Ramos (cell line): Measurements from ENCODE around the gene CELF2.

Source experiments
- in situ Hi-C: fragments of 300-500 bp; cut with MboI; formaldehyde crosslinking; loops from one replicate; pipeline ENCODE4 v1.14.3; 2022; ENCODE audit warnings: low sequenced_read_pairs; ENCODE audit not compliant: unreplicated experiment

The CELF2 gene

GRCh38 chr10:11301571-11302111 lies 284.0 kb downstream of the CELF2 start:
- in situ Hi-C loops = no loop called here

GRCh38 chr10:11302181-11302580 lies 284.5 kb downstream of the CELF2 start:
- in situ Hi-C loops = no loop called here

- in situ Hi-C loops = no loop called here
Measured at GRCh38 chr10:11303361-11304170, 285.9 kb downstream of the CELF2 start.

DNA sequence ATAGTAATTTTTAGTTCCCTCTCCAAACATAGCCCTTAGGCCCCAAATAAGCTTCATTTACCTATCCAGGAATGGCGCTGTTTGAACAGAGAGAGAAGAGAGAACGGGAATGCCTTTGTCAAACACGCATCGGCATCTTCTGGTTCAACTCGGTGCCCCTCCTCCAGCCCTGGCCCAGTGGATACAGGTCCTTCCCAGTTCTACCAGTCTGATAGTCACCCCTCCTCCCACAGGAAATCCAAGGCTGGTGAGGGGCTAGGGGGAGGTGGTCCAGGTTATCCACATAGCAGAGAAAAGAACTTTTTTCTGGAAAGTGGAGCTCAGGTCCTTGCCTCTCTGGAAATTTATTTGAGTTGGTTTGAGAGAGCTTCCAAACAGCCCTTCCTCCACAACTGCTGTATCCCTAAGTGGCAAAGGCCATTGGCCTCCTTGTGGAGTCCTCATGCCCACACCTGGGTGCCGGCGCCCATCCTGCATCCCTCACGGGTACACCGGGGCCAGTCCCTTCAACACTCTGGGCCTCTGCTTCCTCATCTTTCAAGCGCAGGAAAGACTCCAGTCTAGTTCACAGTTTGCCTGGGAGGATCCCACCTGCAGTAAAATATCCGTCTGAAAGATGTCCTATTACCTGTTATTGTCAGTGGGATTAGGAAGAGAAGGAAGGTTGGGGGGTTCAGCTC lies 287.4 kb downstream of the CELF2 start:
- in situ Hi-C loops = no loop called here

GRCh38 chr10:11305825-11306593 lies 288.3 kb downstream of the CELF2 start:
- in situ Hi-C loops = no loop called here

GRCh38 chr10:11307004-11307403 lies 289.3 kb downstream of the CELF2 start:
- in situ Hi-C loops = no loop called here

GRCh38 chr10:11307937-11308336 lies 290.3 kb downstream of the CELF2 start:
- in situ Hi-C loops = no loop called here

DNA sequence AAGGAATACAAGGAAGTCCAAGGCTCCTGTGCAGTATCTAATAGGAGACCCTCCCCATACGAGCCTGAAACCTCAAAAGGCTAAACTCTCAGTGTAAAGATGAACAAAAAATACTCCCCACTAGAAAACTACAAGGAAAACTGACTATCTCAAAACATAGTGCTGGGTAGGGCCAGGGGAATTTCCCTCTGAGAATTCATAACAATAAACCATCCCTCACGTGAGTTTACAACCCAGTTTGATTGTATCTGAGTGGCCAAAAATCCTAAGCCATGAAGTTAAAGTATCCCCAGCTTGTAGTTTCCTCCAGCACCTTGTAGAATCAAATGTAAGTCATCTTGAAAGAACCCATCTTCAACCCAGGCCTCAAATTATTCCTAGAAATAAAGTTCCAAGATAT lies 293.4 kb downstream of the CELF2 start:
- in situ Hi-C loops = no loop called here

GRCh38 chr10:11313463-11313862 lies 295.8 kb downstream of the CELF2 start:
- in situ Hi-C loops = no loop called here

GRCh38 chr10:11317936-11318670 lies 300.4 kb downstream of the CELF2 start:
- in situ Hi-C loops = no loop called here

DNA sequence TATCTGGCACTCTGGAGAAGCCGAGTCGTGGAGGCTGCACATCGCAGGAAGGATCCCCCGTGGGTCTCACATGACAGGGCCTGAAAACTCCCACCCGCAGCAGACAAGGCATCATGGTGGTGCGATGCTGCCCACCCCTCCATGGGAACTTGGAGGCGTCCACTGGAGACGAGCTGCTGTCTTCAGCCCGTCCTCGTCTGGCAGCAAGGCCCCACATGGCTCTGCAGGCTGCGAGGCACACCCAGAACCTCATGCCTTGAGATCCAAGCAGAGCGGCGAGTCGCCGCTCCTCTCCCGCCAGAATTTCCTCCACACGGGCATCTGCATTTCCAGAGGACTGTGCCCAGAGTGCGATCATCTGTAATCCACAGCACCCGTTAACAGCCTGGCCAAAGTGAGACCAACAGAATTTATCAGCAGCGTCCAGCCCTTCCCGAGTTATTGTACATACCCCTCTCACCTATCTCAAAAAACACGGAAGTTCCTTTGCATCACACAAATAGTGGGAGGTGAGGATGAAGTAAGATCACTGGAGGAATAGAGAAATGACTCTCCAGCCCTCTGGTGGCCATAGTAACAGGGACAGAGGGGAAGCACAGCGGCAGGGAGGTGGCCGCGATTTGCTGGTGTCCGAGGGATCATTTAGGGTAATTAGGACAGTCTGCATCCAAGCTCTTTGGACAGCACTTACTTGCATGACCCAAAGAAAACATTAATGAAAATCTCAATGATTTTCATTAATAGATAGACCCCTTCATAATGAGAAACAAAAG lies 301.3 kb downstream of the CELF2 start:
- in situ Hi-C loops = no loop called here

DNA sequence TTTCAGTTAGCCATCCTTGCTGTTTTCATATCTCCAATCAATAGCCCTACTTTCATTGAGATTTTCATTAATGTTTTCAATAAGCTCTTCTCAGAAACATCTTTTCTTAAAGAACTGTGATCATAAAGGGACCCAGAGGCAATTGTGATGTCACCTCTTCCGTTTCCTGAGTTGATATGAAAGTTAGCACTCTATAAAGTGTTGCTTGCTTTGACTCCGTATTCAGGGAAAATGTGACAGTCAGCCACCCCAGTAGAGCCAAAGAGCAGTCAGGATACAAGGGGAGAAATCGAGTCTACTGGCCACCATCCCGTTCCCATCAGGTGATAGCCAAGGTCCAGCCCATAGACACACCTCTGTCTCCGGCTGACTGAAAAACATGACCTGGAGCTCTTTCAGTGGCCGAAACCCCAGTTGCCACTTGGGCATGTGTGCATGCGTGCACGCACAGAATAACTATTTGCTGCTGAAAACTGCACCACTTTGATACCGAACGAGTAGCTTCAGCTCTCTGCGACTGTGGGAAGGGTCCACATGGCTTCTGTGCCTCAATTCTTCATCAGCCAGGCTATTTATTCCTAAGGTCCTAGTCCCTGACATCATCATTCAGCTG lies 302.4 kb downstream of the CELF2 start:
- in situ Hi-C loops = no loop called here

DNA sequence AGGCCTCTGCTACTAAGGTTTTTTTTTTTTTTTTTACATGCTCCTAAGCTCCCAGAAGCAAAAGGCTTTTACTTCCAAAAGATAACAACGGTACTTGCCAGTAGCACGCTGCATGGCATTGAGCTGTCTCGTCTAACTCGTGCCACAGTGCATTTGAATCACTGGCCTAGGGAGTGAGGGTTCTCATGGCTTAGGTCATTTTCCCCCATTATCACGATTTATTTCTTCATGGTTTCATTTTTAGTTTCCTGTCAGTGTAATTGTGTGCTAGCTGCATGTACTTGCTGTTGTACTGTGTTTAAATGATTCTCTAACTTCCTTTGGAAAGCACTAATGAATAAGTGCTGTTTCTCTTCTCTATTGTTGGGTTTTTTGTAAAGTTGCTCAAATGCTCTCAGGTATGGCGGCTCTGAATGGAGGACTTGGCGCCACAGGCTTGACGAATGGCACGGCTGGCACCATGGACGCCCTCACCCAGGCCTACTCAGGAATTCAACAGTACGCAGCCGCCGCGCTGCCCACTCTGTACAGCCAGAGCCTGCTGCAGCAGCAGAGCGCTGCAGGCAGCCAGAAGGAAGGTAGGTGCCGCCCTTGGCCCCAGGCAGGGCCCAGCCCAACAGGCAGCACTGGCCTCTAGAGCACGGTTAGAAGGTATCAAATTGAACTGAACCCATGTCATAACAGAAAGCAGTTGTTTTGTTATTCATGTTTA lies 303.3 kb downstream of the CELF2 start:
- in situ Hi-C loops = no loop called here

GRCh38 chr10:11322698-11323097 lies 305.0 kb downstream of the CELF2 start:
- in situ Hi-C loops = no loop called here

DNA sequence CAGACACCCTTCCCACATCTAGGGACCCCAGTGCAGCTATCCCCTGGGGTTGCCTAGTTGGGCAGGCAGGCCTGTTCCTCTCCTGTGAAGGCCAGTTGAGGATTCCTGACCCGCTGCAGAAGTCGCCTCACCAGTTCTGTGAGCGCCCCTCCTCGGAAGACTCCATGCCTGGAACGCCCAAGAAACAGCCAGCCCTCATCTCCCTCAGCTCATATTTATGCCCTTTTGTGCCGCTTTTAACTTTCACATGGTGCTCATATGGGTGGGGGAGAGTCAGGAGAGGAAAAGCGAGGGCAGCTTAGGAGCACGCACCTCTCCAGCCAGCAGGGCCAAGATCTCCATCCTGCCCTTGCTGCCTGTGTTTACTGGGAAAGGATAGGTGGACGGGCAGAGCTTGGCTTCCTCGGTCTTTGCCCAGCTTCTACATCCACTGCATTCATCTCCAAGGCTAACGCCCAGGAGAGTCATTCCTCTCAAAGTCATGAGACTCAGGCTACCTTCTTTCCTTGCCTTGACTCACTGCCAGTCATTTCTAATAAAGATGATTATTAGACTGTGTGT lies 307.2 kb downstream of the CELF2 start:
- in situ Hi-C loops = no loop called here

DNA sequence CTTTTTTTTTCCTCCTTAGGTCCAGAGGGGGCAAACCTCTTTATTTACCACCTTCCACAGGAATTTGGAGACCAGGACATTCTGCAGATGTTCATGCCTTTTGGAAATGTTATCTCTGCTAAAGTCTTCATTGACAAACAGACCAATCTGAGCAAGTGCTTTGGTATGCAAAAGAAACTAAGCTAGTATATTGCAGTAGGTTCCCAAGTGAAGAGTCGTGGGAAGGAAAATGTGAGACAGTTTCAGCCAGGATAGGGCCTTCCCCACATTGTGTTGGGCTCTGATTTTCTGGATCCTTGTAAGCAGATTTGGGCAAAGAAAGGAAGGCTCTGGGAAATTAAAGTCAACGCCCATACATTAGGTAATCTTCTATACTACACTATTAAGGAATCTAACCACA lies 308.1 kb downstream of the CELF2 start:
- in situ Hi-C loops = no loop called here

- in situ Hi-C loops = no loop called here
Measured at GRCh38 chr10:11326241-11326640, 308.6 kb downstream of the CELF2 start.
